ENCODE results near the gene ESRRA.
"Not testable (repeated sequence)": the region's sequence is repeated elsewhere in the genome, so short reads cannot be mapped to it uniquely, and the experiment has no call there.

ESRRA gene

GRCh38 chr11:64314146-64314804, 9.0 kb downstream of the ESRRA start:
- no peak for DNase-seq (ENCODE audit: low spot score)

GRCh38 chr11:64314805-64315561, 9.7 kb downstream of the ESRRA start:
- DNase-seq (ENCODE audit: low spot score) = no peak

GRCh38 chr11:64315667-64316526, 10.6 kb downstream of the ESRRA start:
- DNase-seq (ENCODE audit: low spot score) = not testable (repeated sequence)

GRCh38 chr11:64316672-64317324, 11.5 kb downstream of the ESRRA start:
- DNase-seq (ENCODE audit: low spot score) = peak; percentile 87

- peak; percentile 100 for DNase-seq (ENCODE audit: low spot score)
These were observed 12.1 kb downstream of the ESRRA start, which contains the start of gene TRMT112 for GRCh38 chr11:64317325-64317960. Gene TRMT112, minus strand, starts transcription at chr11:64317559. Its CDS starts 33 bp downstream, at chr11:64317526.

GRCh38 chr11:64317961-64318765, 12.8 kb downstream of the ESRRA start, which contains the start of gene PRDX5:
Gene PRDX5, plus strand, starts transcription at chr11:64318121. Its CDS starts 95 bp downstream, at chr11:64318216.
- peak; percentile 97 for DNase-seq (ENCODE audit: low spot score)

GRCh38 chr11:64318766-64319761, 13.7 kb downstream of the ESRRA start:
- DNase-seq (ENCODE audit: low spot score) = no peak

GRCh38 chr11:64320556-64320955, 15.2 kb downstream of the ESRRA start:
- no peak for DNase-seq (ENCODE audit: low spot score)

GRCh38 chr11:64321026-64321425, 15.7 kb downstream of the ESRRA start:
- DNase-seq (ENCODE audit: low spot score) = no peak

GRCh38 chr11:64321533-64321932, 16.2 kb downstream of the ESRRA start:
- DNase-seq (ENCODE audit: low spot score) = peak; percentile 78

GRCh38 chr11:64322925-64323260, 17.6 kb downstream of the ESRRA start:
- peak; percentile 65 for DNase-seq (ENCODE audit: low spot score)

- no peak for DNase-seq (ENCODE audit: low spot score)
These were observed 18.0 kb downstream of the ESRRA start for GRCh38 chr11:64323373-64323772.

GRCh38 chr11:64323984-64324383, 18.7 kb downstream of the ESRRA start:
- not testable (repeated sequence) for DNase-seq (ENCODE audit: low spot score)

- no peak for DNase-seq (ENCODE audit: low spot score)
These were observed 19.6 kb downstream of the ESRRA start for GRCh38 chr11:64324692-64325469.

- no peak for DNase-seq (ENCODE audit: low spot score)
These were observed 22.1 kb downstream of the ESRRA start for GRCh38 chr11:64327375-64327774.

- no peak for DNase-seq (ENCODE audit: low spot score)
These were observed 22.7 kb downstream of the ESRRA start for GRCh38 chr11:64327993-64328392.

- no peak for DNase-seq (ENCODE audit: low spot score)
These were observed 25.6 kb downstream of the ESRRA start for GRCh38 chr11:64330888-64331287.

- DNase-seq (ENCODE audit: low spot score) = peak; percentile 83
These were observed 26.4 kb downstream of the ESRRA start for GRCh38 chr11:64331569-64332371.

Measured in SW480 (cell line).